Measurements from ENCODE around the gene ALLC.

Gene ALLC

GRCh38 chr2:3670376-3670775 is 12.4 kb downstream of the ALLC start:
- TF ChIP-seq POLR2A (IDR thresholded peaks at IDR 0.05; ENCODE audit: extremely low read depth, insufficient read length): no peak
- TF ChIP-seq MYC (IDR thresholded peaks at IDR 0.05; ENCODE audit: low read depth, low read length): no peak
- TF ChIP-seq CTCF (IDR thresholded peaks at IDR 0.05; ENCODE audit: low read depth, low read length): no peak
- TF ChIP-seq, protein P1, sequence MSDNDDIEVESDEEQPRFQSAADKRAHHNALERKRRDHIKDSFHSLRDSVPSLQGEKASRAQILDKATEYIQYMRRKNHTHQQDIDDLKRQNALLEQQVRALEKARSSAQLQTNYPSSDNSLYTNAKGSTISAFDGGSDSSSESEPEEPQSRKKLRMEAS (IDR thresholded peaks at IDR 0.05; ENCODE audit: low read depth, low read length): no peak
- no peak overlapping the region for H3K4me3 ChIP-seq (ENCODE audit: low read depth, low read length)

DNA sequence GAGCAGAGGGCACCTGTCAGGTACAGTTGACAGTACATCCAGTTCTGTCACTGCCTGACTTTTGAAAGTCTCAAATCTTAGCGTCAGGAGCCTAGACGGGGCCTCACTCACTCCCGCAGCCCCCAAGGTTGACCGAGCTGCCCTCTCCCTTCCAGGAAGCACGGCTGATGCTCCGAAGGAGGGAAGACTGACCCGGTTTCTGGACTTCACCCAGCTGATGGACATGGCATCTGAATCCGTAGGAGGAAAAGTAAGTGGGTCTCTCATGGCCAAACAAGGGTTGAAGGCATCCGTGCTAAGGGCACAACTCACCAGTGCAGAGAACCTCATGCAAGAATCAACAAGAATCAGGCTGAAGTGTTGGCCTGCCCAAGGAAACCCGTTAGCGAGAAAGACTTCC is 12.9 kb downstream of the ALLC start:
- DNase-seq (ENCODE audit: low read depth): no peak
- no peak for TF ChIP-seq MYC (IDR thresholded peaks at IDR 0.05; ENCODE audit: low read depth, low read length)
- TF ChIP-seq, protein P1 (IDR thresholded peaks at IDR 0.05; ENCODE audit: low read depth, low read length): no peak
- no peak for TF ChIP-seq CTCF (IDR thresholded peaks at IDR 0.05; ENCODE audit: low read depth, low read length)
- TF ChIP-seq POLR2A (IDR thresholded peaks at IDR 0.05; ENCODE audit: extremely low read depth, insufficient read length): no peak
- H3K4me3 ChIP-seq (ENCODE audit: low read depth, low read length): no peak overlapping the region

More at GRCh38 chr2:3670376-3670775, 12.4 kb downstream of the ALLC start:
- DNase-seq (ENCODE audit: low read depth): no peak

DNA sequence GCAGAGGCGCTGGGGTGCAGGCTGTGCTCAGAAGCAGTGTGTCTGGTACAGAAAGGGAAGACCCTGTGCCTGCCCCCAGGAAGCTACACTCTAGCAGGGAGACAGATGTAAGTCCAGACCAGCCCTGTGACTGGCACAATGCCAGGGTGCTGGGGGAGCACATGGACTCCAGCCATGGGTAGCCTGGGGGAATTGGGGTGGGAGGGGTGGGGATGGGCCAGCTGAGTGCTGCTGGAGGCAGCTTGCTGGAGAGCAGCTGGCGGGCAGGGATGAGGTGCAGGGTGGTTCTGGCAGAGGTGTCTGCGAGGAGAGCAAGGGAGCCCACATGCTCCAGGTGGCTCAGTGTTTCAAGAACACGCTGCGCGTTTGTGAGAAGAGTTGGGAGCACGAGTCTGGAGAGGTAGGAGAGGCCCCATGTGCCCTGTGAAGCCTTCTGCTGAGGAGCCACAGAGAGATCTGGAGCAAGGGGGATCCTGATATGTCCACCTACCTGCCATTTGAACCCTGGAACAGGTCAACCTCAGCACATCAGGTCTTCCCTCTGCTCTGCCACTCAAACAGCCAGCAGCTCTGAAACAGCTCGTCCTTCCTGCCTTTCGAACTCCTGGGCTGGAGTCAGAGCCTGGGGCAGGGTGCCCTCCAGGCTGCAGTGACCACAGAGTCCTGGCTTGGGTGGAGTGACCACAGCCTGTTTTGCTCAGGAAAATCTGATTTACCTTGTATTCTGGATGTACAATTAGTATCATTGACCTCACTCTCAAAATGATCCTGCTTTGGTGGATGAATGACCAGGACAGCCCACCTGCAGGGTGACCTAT is 15.1 kb downstream of the ALLC start:
- DNase-seq (ENCODE audit: low read depth): no peak
- TF ChIP-seq POLR2A (IDR thresholded peaks at IDR 0.05; ENCODE audit: extremely low read depth, insufficient read length) (no peak), MYC (IDR thresholded peaks at IDR 0.05; ENCODE audit: low read depth, low read length) (no peak), CTCF (IDR thresholded peaks at IDR 0.05; ENCODE audit: low read depth, low read length) (no peak)
- TF ChIP-seq, protein P1 (IDR thresholded peaks at IDR 0.05; ENCODE audit: low read depth, low read length): no peak
- H3K4me3 ChIP-seq (ENCODE audit: low read depth, low read length): no peak overlapping the region

DNA sequence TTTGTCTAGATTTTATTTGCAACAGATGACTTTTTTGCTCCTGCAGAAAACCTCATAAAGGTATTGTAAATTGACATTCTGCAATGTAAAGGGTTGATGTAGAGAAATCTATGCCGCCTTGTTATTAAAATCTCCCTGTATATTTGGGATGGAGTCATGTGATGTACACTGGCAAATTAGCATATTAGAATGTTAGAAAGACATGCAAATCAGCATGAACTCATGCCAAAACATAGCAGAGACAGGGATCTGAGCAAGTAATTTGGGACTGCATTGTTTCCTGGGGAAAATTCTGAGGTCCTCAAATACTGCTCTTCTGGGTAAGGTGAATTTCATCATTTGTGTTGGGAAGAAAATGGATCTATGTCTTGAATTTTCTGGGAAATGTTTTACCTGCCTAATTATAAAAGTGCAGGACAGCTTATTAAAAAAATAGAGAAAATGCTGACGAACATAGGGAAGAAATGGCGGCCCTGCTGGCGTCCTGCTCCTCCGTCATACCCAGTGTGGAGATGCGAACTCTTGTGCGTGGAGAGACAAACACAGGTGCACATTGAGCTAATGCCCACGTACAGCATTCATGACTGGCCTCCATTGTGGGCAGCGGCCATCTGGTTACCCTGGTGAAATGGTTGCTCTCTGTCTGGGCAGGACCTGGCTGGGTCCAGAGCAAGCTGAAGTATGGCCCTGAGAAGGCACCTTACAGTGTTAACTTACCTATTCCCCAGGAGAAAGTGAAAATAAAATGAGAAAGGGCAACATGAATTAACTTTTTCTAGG is 16.3 kb downstream of the ALLC start:
- no peak for DNase-seq (ENCODE audit: low read depth)
- no peak overlapping the region for H3K4me3 ChIP-seq (ENCODE audit: low read depth, low read length)
- no peak for TF ChIP-seq MYC (IDR thresholded peaks at IDR 0.05; ENCODE audit: low read depth, low read length)
- no peak for TF ChIP-seq CTCF (IDR thresholded peaks at IDR 0.05; ENCODE audit: low read depth, low read length)
- TF ChIP-seq POLR2A (IDR thresholded peaks at IDR 0.05; ENCODE audit: extremely low read depth, insufficient read length): no peak
- TF ChIP-seq, protein P1 (IDR thresholded peaks at IDR 0.05; ENCODE audit: low read depth, low read length): no peak

DNA sequence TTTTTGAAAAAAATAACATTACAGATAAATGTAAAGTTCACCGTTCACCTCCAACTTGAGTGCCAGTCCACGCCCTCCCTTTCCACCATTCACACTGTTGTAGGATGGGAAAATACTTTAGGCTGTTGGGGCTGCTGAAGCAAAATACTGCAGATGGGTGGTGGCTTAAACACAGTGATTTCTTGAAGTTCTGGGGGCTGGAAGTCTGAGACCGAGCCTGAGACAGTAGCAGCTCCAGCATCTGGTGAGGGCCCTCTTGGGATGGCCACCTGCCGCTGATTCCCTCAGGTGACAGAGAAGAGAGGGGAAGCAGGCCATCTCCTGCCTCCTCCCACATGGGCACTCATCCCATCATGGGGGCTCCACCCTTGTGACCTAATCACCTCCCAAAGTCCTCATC is 17.7 kb downstream of the ALLC start:
- no peak for DNase-seq (ENCODE audit: low read depth)
- TF ChIP-seq, protein P1 (IDR thresholded peaks at IDR 0.05; ENCODE audit: low read depth, low read length): no peak
- TF ChIP-seq CTCF (IDR thresholded peaks at IDR 0.05; ENCODE audit: low read depth, low read length) (no peak), MYC (IDR thresholded peaks at IDR 0.05; ENCODE audit: low read depth, low read length) (no peak), POLR2A (IDR thresholded peaks at IDR 0.05; ENCODE audit: extremely low read depth, insufficient read length) (no peak)

More for the DNA sequence above, 17.7 kb downstream of the ALLC start:
- no peak overlapping the region for H3K4me3 ChIP-seq (ENCODE audit: low read depth, low read length)
